Measurements from ENCODE around the gene RTP3. TPM values are rescaled to one million over a fixed set of nuclear protein-coding genes. Genes with fewer than 3 reads are reported as not detected.

The RTP3 gene
- polyA plus RNA-seq, 1 of the 3 experiments (the other 2 are of a cell fraction): not detected

DNA sequence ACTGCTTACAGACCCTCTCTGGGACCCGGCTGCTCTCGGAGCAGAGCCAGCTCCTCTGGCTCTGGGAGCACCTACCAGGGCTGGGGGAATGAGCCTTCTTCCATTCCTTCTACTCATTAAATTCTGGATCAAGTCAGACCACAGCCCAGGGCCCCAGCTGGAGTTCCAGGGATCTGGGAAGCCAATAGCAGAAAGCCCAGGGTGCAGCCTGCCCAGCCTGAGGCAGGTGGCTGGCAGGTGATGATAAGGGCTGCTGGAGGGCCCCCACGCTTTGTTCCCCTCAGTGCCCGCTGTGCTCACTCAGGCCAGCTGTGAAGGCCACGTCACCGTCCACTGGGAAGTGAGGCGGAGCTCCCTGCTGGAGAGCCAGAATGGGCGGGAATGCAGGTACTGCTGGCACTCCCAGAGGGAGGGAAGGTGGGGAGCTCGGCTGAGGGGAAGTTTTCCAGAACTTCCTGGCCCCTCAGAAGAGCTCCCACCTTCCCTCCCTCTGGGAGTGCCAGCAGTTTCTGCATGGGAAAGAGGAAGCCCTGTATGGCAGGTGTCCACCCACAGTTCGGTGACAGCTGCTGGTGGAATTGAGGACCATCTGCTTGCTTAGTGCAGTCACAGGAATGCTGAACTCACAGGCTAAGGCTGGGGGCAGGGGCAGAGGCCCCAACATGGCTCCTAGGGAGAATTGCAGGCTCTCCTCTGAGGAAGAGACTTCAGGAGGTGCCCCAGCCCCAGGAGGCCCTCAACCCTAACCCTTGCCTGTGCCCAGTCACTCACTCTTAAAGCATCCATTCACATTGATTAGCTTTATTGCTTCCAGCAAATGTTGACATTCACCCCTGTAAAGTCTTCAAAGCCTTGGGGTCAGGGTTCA lies 12.6 kb upstream of the RTP3 start (continued):
- TF ChIP-seq SIN3A (IDR thresholded peaks at IDR 0.05; ENCODE audit: borderline replicate concordance, low read depth, low read length) (no peak), FOXJ3 (CRISPR knock-in tag; IDR thresholded peaks at IDR 0.05) (no peak)
- TF ChIP-seq, protein P1, sequence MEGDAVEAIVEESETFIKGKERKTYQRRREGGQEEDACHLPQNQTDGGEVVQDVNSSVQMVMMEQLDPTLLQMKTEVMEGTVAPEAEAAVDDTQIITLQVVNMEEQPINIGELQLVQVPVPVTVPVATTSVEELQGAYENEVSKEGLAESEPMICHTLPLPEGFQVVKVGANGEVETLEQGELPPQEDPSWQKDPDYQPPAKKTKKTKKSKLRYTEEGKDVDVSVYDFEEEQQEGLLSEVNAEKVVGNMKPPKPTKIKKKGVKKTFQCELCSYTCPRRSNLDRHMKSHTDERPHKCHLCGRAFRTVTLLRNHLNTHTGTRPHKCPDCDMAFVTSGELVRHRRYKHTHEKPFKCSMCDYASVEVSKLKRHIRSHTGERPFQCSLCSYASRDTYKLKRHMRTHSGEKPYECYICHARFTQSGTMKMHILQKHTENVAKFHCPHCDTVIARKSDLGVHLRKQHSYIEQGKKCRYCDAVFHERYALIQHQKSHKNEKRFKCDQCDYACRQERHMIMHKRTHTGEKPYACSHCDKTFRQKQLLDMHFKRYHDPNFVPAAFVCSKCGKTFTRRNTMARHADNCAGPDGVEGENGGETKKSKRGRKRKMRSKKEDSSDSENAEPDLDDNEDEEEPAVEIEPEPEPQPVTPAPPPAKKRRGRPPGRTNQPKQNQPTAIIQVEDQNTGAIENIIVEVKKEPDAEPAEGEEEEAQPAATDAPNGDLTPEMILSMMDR (IDR thresholded peaks at IDR 0.05): no peak

DNA sequence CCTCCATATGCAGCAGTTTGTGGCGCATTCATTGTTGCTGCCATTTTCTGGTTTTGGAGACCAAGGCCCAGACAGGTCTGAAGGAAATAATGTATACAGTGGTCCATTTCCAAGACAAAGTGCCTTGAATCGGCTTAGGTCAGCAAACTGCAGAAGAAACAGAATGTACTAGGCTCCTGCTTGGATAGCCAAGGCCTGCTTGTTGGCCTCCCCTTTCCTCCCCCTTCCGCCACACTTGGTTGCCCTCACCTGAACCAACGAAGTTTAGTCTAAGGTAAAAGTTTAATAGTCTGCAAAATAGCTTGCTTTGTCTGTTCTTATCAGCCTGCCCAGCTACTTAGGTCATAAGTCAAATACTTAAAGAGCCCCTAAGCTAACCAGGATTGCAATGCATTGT lies 12.0 kb upstream of the RTP3 start:
- Histone ChIP-seq H2AFZ (ENCODE audit: low read depth) (no peak overlapping the region), H4K20me1 (ENCODE audit: insufficient read depth) (no peaks in the 10 kb centered on the region), H3K9me3 (no peaks in the 10 kb centered on the region), H3K4me3 (ENCODE audit: low read depth in 2 of 2, low read length in 1 of 2) (no peak overlapping the region), H3K27ac (ENCODE audit: low read depth in 2 of 2, low read length in 1 of 2) (no peak overlapping the region), H3K4me2 (no peak overlapping the region), H3K27me3 (ENCODE audit: insufficient read depth) (no peaks in the 10 kb centered on the region; the same call in 1 of the 2 replicates), H3K9me2 (no peaks in the 10 kb centered on the region), H3K9ac (no peak overlapping the region), H3K36me3 (replicated peaks in 1 of 2; ENCODE audit: control insufficient read depth in 1 of 2, insufficient read depth in 2 of 2, low read length in 1 of 2) (no peaks in the 10 kb centered on the region), H3F3A (replicated peaks; ENCODE audit: insufficient read depth) (no peaks in the 10 kb centered on the region), H3K4me1 (ENCODE audit: control insufficient read depth in 1 of 2, insufficient read depth in 2 of 2, low read depth in 1 of 2, low read length in 1 of 2) (peaks cover 0 to 3% of the 10 kb centered on the region in 2 experiments; a peak in 1 of 4 replicates), H3K79me2 (ENCODE audit: insufficient read depth) (no peaks in the 10 kb centered on the region)
- ChIA-PET CTCF (interaction anchor here (1.1 to 7.9 kb wide), 3 partner anchors 14 to 76 kb away, joined by 4 to 223 read pairs (median 108); partner anchors contain the start of genes LRRC2 and RTP3), POLR2A (no interaction called here)
- 47% methylated on average over 4 of the region's 4 CpGs for WGBS (ENCODE audit: low lambda C conversion rate)
- no peak for DNase-seq
- TF ChIP-seq USF2 (IDR thresholded peaks at IDR 0.05; ENCODE audit: borderline replicate concordance, low read depth, low read length) (no peak), FOXM1 (IDR thresholded peaks at IDR 0.05; ENCODE audit: low read depth) (no peak), IRF3 (IDR thresholded peaks at IDR 0.05; ENCODE audit: low read depth, low read length) (no peak), YY1 (IDR thresholded peaks at IDR 0.05; ENCODE audit: low read depth) (no peak), TEAD4 (IDR thresholded peaks at IDR 0.05; ENCODE audit: borderline replicate concordance, insufficient read depth) (no peak), FOXJ3 (CRISPR knock-in tag; IDR thresholded peaks at IDR 0.05) (no peak), EZH2phosphoT487 (IDR thresholded peaks at IDR 0.05; ENCODE audit: borderline replicate concordance, low read depth) (no peak), FOSL2 (IDR thresholded peaks at IDR 0.05; ENCODE audit: borderline replicate concordance, low read depth) (no peak), RAD21 (IDR thresholded peaks at IDR 0.05; ENCODE audit: low read length) (no peak), MXI1 (IDR thresholded peaks at IDR 0.05; ENCODE audit: low read depth, low read length) (no peak), RXRA (IDR thresholded peaks at IDR 0.05; ENCODE audit: borderline replicate concordance, low read depth) (no peak), GATA2 (CRISPR knock-in tag; IDR thresholded peaks at IDR 0.05) (no peak), REST (IDR thresholded peaks at IDR 0.05; ENCODE audit: low read depth, low read length) (no peak), RCOR1 (IDR thresholded peaks at IDR 0.05; ENCODE audit: low read length) (no peak), ELF1 (IDR thresholded peaks at IDR 0.05) (no peak)
- TF ChIP-seq, protein P1 (IDR thresholded peaks at IDR 0.05): no peak
- TF ChIP-seq, protein P2, sequence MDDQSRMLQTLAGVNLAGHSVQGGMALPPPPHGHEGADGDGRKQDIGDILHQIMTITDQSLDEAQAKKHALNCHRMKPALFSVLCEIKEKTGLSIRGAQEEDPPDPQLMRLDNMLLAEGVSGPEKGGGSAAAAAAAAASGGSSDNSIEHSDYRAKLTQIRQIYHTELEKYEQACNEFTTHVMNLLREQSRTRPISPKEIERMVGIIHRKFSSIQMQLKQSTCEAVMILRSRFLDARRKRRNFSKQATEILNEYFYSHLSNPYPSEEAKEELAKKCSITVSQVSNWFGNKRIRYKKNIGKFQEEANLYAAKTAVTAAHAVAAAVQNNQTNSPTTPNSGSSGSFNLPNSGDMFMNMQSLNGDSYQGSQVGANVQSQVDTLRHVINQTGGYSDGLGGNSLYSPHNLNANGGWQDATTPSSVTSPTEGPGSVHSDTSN (IDR thresholded peaks at IDR 0.05): no peak
